ENCODE data around the gene CLDN14. TPM values are rescaled to one million over a fixed set of nuclear protein-coding genes. Genes with fewer than 3 reads are reported as not detected.

CLDN14 gene, protein sequence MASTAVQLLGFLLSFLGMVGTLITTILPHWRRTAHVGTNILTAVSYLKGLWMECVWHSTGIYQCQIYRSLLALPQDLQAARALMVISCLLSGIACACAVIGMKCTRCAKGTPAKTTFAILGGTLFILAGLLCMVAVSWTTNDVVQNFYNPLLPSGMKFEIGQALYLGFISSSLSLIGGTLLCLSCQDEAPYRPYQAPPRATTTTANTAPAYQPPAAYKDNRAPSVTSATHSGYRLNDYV
- polyA plus RNA-seq (2012; ENCODE audit: low read depth, missing spikeins), result 13.8 TPM

DNA sequence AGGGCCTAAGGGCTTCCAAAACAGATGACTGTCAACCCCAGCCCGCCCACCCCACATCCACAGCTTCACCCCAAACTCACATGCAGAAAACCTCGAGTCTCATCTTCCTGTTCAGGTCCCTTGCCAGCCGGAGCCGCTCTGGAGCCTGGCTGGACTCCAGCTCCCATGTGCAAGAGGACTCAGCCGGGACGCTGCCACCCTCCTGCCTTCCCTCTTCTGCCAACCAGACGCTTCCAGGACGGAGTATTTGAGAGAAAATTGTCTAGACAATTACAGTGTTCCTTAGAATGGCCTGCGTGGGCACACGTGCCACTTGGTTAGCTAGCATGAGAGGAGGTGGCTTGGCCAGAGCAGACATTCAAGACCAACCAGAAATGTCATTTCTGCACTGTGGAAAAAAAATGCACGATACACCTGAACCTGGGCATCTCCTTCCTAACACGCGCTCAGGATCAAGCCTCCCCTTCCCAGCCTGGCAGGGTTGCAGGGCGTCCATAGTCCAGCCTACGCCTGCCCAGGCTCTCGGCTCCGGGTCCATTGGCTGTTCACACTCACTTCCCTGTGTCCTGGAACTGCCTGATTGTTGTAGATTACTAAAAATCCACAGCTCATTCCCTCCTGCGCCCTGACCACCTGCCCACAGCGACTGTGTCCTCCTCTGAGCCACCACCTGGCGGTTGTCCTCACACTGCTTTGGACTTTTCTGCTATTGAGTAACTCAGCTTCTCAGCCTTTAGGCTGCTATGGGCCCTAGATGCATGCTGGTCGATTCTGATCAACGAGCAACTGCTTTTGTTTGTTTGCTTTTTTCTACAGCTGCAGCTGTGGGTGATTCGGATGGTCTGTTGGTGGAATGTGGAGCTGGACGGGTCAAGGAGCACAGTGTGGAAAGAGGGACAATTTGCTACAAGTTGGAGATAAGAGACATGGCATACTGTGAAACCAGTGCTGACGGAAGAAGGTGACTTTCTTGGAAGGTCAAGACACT lies at the start of gene CLDN14:
Gene CLDN14, minus strand, starts transcription at position 708 of the 988 bp plus-strand sequence. CDS start 18,427 bp downstream, outside the sequence.
- DNase-seq (ENCODE audit: insufficient read length, low spot score), result no peak
- FAIRE-seq, result no peak
- TF ChIP-seq TAF1 (IDR thresholded peaks at IDR 0.05; ENCODE audit: low read depth, low read length) (no peak), PAX5 (IDR thresholded peaks at IDR 0.05; ENCODE audit: insufficient read depth, low read length, severe bottlenecking) (no peak), POLR2A (IDR thresholded peaks at IDR 0.05; ENCODE audit: low read depth, low read length) (no peak), POLR2AphosphoS5 (IDR thresholded peaks at IDR 0.05; ENCODE audit: low read depth, low read length) (no peak), POU2F2 (IDR thresholded peaks at IDR 0.05; ENCODE audit: low read depth, low read length) (no peak), SPI1 (IDR thresholded peaks at IDR 0.05; ENCODE audit: low read depth, low read length) (no peak)

DNA sequence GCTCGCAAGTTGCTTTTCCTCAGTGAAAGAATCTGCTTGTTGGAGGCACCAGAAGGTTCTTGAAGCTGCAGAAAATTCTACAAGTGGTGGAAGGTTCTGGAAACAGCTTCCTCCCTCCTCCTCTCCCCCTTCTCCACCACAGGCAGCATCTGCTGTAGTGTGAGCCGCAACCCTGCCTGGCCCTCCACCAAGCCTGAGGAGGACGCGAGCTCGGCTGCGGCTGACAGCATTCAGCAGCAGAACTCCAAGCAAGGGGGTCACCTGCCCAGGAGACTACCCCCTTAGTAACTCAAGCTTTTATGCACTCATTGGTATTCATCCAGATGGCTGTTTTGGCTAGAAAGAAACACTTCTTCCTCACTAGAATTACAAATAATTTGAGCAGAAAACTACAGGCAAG lies 48.8 kb upstream of the CLDN14 start:
- DNase-seq (ENCODE audit: insufficient read length, low spot score) (no peak), FAIRE-seq (no peak)
- TF ChIP-seq PAX5 (IDR thresholded peaks at IDR 0.05; ENCODE audit: insufficient read depth, low read length, severe bottlenecking) (no peak), POLR2A (IDR thresholded peaks at IDR 0.05; ENCODE audit: low read depth, low read length) (no peak), POU2F2 (IDR thresholded peaks at IDR 0.05; ENCODE audit: low read depth, low read length) (no peak)

DNA sequence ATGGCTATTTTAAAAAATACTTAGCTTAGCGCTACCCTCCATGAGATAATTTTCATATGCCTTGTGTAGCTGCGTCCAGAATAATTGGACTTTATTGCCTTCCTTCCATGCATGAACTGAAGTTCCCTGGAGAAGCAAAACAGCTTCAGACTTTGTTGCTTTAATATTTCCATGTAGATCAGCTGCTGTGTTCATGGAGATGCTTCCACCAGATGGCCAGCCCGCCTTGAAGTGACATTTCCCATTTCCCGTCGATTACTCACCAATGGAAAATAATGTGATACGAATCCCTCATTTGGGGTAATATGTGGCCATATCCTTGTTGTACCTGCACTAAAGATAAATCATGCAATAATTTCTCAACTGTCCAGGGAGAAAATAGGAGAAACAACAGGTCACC lies 47.4 kb upstream of the CLDN14 start:
- FAIRE-seq (no peak), DNase-seq (ENCODE audit: insufficient read length, low spot score) (no peak)
- TF ChIP-seq POU2F2 (IDR thresholded peaks at IDR 0.05; ENCODE audit: low read depth, low read length) (no peak), SPI1 (IDR thresholded peaks at IDR 0.05; ENCODE audit: low read depth, low read length) (no peak), POLR2A (IDR thresholded peaks at IDR 0.05; ENCODE audit: low read depth, low read length) (no peak), PAX5 (IDR thresholded peaks at IDR 0.05; ENCODE audit: insufficient read depth, low read length, severe bottlenecking) (no peak), POLR2AphosphoS5 (IDR thresholded peaks at IDR 0.05; ENCODE audit: low read depth, low read length) (no peak)

DNA sequence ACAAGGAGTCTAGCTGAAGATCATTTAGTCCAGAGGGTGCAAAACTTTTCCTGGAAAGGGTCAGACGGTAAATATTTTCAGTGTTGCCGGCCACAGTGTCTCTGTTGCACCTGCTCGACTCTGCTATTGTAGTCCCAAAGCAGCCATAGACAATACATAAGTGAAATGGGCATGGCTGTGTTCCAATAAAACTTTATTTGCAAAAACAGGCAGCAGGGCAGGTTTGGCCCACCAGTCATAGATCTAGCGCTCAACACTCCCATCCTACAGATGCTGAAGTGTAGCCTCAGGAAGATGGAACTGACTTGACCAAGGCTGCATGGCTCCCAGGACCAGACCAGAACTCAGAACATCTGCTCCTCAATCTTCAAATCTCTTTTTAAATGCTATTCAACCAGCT lies 46.2 kb upstream of the CLDN14 start:
- no peak for FAIRE-seq
- DNase-seq (ENCODE audit: insufficient read length, low spot score), result no peak
- TF ChIP-seq POLR2AphosphoS5 (IDR thresholded peaks at IDR 0.05; ENCODE audit: low read depth, low read length), result no peak
- TF ChIP-seq PAX5 (IDR thresholded peaks at IDR 0.05; ENCODE audit: insufficient read depth, low read length, severe bottlenecking), result no peak
- no peak for TF ChIP-seq TAF1 (IDR thresholded peaks at IDR 0.05; ENCODE audit: low read depth, low read length)
- no peak for TF ChIP-seq SPI1 (IDR thresholded peaks at IDR 0.05; ENCODE audit: low read depth, low read length)
- no peak for TF ChIP-seq POLR2A (IDR thresholded peaks at IDR 0.05; ENCODE audit: low read depth, low read length)
- TF ChIP-seq POU2F2 (IDR thresholded peaks at IDR 0.05; ENCODE audit: low read depth, low read length), result no peak

DNA sequence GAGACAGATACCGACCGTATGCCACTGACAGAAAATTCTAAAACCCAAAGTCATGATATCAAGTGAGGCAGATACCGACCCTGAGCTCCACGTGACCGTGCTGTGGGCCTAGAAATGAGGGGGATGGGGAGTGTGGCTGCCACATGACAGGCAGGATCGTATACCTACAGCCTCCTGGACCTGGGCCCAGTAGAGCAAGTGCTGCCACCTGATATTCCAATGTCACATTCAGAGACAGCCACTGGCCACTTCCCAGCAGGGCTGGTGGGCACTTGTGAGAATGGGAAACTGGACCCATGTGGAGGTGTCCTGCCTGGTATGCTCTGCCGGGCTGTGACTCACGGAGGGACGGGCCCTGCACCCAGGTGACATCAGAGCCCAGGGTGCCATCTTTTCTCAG lies 44.6 kb upstream of the CLDN14 start:
- DNase-seq (ENCODE audit: insufficient read length, low spot score), result no peak
- no peak for TF ChIP-seq POLR2A (IDR thresholded peaks at IDR 0.05; ENCODE audit: low read depth, low read length)
- no peak for TF ChIP-seq POU2F2 (IDR thresholded peaks at IDR 0.05; ENCODE audit: low read depth, low read length)
- no peak for TF ChIP-seq SPI1 (IDR thresholded peaks at IDR 0.05; ENCODE audit: low read depth, low read length)
- TF ChIP-seq TAF1 (IDR thresholded peaks at IDR 0.05; ENCODE audit: low read depth, low read length), result no peak
- TF ChIP-seq POLR2AphosphoS5 (IDR thresholded peaks at IDR 0.05; ENCODE audit: low read depth, low read length), result no peak
- no peak for TF ChIP-seq PAX5 (IDR thresholded peaks at IDR 0.05; ENCODE audit: insufficient read depth, low read length, severe bottlenecking)
- no peak for FAIRE-seq

DNA sequence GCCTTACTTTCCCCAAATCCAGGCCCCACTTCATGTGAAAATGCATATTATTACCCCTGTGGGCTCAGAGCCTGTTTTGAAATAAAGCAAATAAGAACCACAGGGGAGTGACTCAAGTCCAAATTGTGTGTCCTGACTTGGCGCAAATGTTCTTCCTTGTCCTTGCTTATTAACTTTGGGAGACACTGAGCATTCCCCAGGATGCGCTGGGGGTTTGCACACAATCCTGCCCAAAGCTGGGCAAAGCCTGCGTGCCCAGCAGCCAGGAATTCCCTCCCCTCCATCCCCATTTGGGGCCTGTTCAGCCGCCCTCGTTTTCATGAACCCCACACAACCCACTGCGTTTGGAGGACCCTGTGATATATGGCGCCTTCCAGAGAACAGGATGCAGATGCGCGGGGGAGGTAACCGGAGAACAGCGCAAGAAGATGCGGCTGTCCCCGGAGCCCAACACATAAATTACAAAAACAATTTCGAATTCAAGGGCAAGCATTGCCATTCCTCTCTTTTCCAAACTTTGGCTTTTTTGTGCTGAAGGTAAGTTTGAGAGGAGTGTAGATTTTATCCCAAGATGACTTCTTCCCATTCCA lies 42.4 kb upstream of the CLDN14 start:
- DNase-seq (ENCODE audit: insufficient read length, low spot score), result no peak
- TF ChIP-seq SPI1 (IDR thresholded peaks at IDR 0.05; ENCODE audit: low read depth, low read length), result no peak
- TF ChIP-seq POU2F2 (IDR thresholded peaks at IDR 0.05; ENCODE audit: low read depth, low read length), result no peak
- no peak for TF ChIP-seq POLR2AphosphoS5 (IDR thresholded peaks at IDR 0.05; ENCODE audit: low read depth, low read length)
- no peak for TF ChIP-seq POLR2A (IDR thresholded peaks at IDR 0.05; ENCODE audit: low read depth, low read length)
- TF ChIP-seq PAX5 (IDR thresholded peaks at IDR 0.05; ENCODE audit: insufficient read depth, low read length, severe bottlenecking), result no peak
- TF ChIP-seq TAF1 (IDR thresholded peaks at IDR 0.05; ENCODE audit: low read depth, low read length), result no peak
- FAIRE-seq, result no peak

DNA sequence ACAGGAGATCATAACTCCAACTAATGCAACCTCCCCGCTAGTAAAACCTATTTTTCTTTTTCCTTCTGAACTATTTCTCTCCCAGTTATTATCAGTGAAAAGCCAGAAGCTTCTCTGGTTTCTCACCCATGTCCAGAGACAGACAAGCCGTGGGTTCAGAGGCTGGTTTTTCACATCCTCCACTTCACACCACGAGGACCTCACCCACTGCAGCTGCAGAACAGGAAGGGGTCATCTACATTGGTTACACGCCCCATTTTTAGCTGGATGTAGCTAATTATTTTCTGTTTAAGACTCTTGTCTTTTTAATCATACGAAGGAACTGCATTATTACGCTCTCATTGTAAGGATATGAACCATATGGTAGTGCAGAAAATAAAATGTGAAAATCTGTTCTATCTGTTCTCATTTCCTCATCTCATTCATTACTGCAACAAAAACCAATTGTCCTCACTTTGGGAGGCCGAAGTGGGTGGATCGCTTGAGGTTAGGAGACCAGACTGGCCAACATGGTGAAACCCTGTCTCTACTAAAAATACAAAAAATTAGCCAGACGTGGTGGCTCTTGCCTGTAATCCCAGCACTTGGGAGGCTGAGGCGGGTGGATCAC lies 39.1 kb upstream of the CLDN14 start:
- peak; percentile 30 for DNase-seq (ENCODE audit: insufficient read length, low spot score)
- TF ChIP-seq POLR2A (IDR thresholded peaks at IDR 0.05; ENCODE audit: low read depth, low read length) (no peak), SPI1 (IDR thresholded peaks at IDR 0.05; ENCODE audit: low read depth, low read length) (peak; percentile 17)
- FAIRE-seq, result peak; percentile 79

DNA sequence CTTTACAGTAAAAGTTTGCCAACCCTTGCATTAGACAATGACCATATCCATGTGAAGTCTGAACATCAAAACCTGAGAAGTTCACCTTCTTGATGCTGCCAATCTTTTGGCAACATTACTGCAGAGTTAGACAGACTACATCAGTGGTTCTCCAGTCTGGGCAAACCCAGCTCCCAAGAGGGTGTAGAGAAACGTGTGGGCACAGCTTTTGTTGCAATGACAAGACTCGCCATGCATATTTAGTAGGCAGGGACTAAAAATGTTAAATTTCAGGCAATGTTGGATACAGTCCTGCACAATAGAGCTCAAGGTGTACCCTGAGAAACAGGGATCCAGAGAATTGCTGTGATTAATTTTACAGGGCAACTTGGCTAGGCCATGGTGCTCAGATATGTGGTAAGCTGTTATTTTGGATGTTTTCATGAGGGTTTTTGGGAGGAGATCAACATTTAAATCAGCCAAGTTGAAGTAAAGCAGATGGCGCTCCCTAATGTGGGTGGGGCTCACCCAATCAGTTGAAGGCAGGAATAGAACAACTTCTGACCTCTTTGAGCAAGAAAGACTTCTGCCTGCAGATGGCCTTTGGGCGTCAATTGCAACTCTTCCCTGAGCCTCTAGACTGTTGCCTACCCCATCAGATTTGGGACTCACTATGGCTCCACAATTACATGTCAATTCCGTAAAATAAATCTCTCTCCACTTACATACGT lies 37.6 kb upstream of the CLDN14 start:
- TF ChIP-seq TAF1 (IDR thresholded peaks at IDR 0.05; ENCODE audit: low read depth, low read length), result no peak
- TF ChIP-seq POU2F2 (IDR thresholded peaks at IDR 0.05; ENCODE audit: low read depth, low read length), result no peak; the same call in 1 of the 2 replicates
- TF ChIP-seq SPI1 (IDR thresholded peaks at IDR 0.05; ENCODE audit: low read depth, low read length), result no peak
- no peak for TF ChIP-seq POLR2AphosphoS5 (IDR thresholded peaks at IDR 0.05; ENCODE audit: low read depth, low read length)
- TF ChIP-seq POLR2A (IDR thresholded peaks at IDR 0.05; ENCODE audit: low read depth, low read length), result no peak
- TF ChIP-seq PAX5 (IDR thresholded peaks at IDR 0.05; ENCODE audit: insufficient read depth, low read length, severe bottlenecking), result no peak
- FAIRE-seq, result peak; percentile 76

More for the DNA sequence above, 37.6 kb upstream of the CLDN14 start:
- DNase-seq (ENCODE audit: insufficient read length, low spot score), result no peak
